Measurements from ENCODE around the gene FBN1.

- TF ChIP-seq CTCF (IDR thresholded peaks at IDR 0.05) (no peak), POLR2A (IDR thresholded peaks at IDR 0.05) (no peak)
These were observed 18.9 kb upstream of the FBN1 start for GRCh38 chr15:48664436-48664835.
